Cardiac fibroblast (primary cell): ENCODE results near the gene STAC2.

Experiments used
- DNase-seq, 2 donors: peaks; one replicate each; pipeline versions ENCODE4 v3.0.0 to v3.0.0-alpha.2; 2010; ENCODE audit warnings: low read depth in 2 of 2
- H3K4me3 ChIP-seq, 2 donors: replicated peaks in 1 of 2; 1 replicate in 1 of 2; 2 replicates in 1 of 2; pipeline ENCODE4 v1.5.1; 2011; ENCODE audit warnings: low read depth in 2 of 2, low read length in 2 of 2, mild to moderate bottlenecking in 2 of 2, moderate library complexity in 1 of 2
- TF ChIP-seq, protein P1 (sequence below): IDR thresholded peaks from one replicate; pipeline ENCODE4 v1.5.1; 2011; ENCODE audit warnings: low read depth, mild to moderate bottlenecking, low read length, inconsistent platforms

Gene STAC2

DNA sequence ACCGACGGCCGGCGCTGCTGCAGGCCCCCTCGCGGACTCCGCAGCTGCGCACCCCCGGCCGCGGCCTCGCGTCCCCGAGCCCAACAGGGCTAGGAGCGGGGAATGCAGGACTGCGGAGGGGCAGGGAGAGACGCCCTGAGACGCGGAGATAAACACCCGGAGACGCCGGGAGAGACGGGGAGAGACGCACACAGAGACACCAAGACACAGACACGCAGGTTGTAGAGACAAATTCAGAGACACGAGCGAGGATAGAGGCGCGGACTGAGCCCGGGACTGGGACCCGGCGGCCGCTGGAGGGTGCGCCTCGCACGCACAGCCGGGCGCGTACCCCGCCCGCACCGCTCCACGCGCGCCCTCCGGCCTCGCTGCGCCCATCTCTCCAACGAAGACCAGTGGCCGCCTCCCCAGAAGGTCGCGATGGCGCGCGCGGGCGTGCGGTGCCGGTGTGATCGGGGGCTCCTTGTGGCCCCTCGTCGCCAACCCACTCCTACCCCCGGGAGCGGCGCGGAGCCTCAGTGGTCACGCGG lies 902 bp downstream of the STAC2 start:
- TF ChIP-seq, protein P1, sequence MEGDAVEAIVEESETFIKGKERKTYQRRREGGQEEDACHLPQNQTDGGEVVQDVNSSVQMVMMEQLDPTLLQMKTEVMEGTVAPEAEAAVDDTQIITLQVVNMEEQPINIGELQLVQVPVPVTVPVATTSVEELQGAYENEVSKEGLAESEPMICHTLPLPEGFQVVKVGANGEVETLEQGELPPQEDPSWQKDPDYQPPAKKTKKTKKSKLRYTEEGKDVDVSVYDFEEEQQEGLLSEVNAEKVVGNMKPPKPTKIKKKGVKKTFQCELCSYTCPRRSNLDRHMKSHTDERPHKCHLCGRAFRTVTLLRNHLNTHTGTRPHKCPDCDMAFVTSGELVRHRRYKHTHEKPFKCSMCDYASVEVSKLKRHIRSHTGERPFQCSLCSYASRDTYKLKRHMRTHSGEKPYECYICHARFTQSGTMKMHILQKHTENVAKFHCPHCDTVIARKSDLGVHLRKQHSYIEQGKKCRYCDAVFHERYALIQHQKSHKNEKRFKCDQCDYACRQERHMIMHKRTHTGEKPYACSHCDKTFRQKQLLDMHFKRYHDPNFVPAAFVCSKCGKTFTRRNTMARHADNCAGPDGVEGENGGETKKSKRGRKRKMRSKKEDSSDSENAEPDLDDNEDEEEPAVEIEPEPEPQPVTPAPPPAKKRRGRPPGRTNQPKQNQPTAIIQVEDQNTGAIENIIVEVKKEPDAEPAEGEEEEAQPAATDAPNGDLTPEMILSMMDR: no peak
- DNase-seq: no peak
- H3K4me3 ChIP-seq: no peak overlapping the region

DNA sequence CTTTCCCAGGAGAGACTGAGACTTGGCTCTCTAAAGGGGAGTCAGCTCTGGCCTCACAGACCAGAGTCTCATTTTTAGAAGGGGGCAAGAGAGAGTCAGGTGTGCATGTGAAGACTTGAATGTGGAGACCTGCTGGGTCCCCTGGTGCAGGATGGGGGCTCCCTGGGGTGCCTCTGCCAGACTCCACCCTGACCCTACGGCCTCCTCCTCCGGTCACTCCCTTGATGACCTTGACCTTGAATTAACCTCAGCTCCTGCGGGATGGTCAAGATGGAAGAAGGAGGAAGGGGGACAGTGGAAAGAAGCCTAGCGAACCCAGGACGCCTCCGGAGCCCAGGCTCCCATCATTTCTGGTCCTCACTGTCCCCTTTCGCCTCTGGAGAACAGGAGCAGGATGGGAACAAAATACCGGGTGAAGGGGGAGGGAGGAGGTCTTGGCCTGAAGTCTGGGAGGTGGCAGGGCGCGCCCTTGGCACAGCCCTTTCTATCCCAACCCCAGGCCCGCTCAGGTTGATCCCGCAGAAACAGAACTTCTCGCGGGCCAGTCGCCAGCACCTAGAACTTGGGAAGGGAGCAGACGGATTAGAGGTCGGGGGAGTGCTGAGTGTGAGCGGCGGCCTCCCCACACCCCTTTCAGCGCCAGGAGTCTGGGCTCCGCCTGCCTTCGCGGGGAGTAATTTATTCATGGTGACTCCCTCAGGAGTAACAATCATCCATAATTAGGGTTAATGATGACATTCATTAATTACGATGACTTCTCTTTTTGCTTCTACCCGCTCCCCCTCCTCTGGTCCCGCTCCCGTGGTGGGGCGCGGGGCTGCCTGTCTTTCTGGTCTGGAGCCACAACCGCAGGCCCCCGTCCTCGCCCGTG lies 1.6 kb downstream of the STAC2 start:
- TF ChIP-seq, protein P1: no peak
- no peak overlapping the region for H3K4me3 ChIP-seq
- no peak for DNase-seq

DNA sequence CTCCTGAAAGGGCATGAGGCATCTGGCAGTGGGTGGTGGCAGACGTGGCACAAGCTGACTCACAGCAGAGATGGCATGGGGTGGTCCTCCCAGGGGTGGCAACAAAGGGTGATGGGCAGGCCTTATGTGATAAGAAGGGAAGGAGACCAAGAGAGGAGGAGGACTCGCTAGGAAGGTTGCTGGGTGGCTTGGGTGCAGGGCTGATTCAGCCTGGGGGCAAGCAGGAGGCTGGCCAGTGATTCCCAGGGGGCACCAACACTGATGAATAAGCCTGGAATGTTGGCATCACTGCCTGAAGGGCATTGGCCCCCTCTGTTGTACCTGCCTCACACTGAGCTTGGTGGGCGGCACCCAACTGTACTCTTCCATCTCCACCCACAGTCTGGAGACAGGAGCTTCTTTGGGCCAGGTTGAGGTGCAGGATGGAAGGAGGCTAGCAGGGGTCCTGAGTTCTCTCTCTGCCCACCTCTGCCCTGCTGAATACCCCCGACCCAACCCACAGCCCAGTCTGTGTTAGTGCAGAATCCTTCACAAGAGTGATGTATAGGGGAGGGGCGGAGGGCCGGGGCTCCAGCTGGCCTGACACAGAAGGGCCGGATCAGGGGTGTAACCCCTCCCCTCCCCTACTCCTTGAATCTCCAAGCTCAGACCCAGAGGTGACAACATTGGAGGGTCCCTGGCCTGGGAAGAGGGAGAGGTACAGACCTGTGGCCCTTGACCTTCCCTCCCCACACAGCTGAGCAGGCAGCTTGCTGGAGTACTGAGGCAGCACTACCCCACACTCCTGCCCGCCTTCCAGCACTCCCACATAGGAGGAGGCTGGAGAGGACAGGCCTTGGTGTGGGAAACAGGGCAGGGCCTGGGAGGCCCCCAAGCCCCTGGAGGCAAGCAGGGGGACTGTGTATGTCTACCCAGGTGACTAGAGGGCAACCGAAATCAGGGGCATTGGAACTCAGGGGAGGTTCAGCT lies 2.6 kb downstream of the STAC2 start:
- TF ChIP-seq, protein P1: no peak
- DNase-seq: no peak
- H3K4me3 ChIP-seq: no peak overlapping the region

DNA sequence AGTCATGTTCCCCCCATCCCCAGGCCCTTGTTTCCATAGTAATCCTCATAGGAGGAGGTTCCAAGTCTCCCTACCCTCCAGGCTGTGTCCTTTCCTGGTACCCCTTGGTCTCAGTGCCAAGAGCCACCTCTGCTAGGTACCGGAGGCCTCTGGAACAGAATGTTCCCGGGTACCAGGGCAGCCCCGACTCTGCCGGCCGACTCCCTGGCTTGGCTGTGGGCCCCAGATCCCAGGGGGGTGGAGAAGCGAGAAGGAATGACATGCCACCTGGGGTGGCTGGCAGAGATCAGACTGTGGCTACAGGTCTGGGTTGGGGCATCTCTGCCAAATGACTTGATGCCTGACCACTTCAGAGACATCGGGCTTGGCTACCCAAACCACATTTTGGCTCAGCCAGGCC lies 3.6 kb downstream of the STAC2 start:
- H3K4me3 ChIP-seq: no peak overlapping the region
- TF ChIP-seq, protein P1: no peak
- DNase-seq: no peak

DNA sequence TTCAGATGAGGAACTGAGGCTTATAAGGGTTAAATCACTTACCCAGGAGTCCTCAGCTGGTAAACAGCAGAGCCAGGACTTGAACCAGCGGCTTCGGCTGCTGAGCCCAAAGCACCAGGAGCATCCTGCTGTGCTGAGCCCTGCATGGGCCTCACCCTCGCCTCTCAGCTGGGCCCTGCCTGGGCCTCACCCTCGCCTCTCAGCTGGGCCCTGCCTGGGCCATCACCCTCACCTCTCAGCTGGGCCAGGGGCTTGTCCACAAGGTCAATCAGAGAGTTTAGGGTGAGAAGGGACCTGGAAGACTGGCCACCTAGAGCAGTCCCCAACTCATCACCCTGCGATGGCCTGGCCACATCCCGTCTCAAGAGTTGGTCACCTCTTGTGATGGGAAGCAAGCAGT lies 4.2 kb downstream of the STAC2 start:
- H3K4me3 ChIP-seq: no peak overlapping the region
- no peak for DNase-seq
- TF ChIP-seq, protein P1: no peak

DNA sequence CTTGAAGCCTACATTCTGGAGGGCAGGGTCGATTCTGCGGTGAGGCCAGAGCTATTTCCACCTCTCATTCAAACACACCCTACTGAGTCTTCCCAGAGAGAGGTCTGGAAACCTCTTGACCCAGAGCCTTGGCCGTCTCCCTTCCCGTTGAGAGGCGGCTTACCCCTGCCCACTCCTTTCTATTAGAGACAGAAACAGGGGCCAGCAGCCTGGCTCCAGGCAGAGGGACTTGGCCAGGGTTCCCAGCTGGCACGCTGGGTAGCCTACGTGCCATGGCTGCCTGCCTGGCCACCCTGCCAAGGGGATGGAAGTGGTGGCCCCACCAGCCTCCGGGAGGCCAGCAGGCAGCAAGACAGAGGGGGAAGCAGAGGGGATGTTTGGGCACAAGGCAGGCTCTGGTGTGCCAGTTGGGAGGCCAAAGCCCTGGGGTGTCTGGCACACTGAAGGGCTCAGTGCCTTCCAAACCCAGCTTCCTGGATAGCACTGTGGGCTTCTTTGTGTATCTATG lies 6.0 kb downstream of the STAC2 start:
- H3K4me3 ChIP-seq: no peak overlapping the region
- TF ChIP-seq, protein P1: no peak
- DNase-seq: no peak
